Thyroid gland (tissue), 4 donors: ENCODE measurements around the gene C17orf107. TPM values are rescaled to one million over a fixed set of nuclear protein-coding genes. Genes with fewer than 3 reads are reported as not detected.
"Not testable (repeated sequence)": the region's sequence is repeated elsewhere in the genome, so short reads cannot be mapped to it uniquely, and the experiment has no call there.

Source experiments
- DNase-seq, 2 donors: peaks; one replicate each; pipeline ENCODE4 v3.0.0-alpha.2; 2019
- H3K27ac ChIP-seq, 3 donors: fragments of 200-600 bp; sonication (generic); 1 replicate in 2 of 3; 2 replicates in 1 of 3; pipeline ENCODE4 v1.5.1; 2016 to 2019; ENCODE audit warnings: mild to moderate bottlenecking in 1 of 3, moderate library complexity in 1 of 3
- H3K27me3 ChIP-seq: fragments of 200-600 bp; sonication (generic); one replicate; pipeline ENCODE4 v1.5.1; 2019
- H3K36me3 ChIP-seq, 2 donors: fragments of 200-600 bp; sonication (generic); one replicate each; pipeline ENCODE4 v1.5.1; 2016 to 2019
- H3K4me1 ChIP-seq, 2 donors: fragments of 200-600 bp; sonication (generic); one replicate each; pipeline ENCODE4 v1.5.1; 2017 to 2019
- H3K4me3 ChIP-seq, 3 donors: fragments of 200-600 bp; sonication (generic); replicated peaks in 1 of 3; 1 replicate in 2 of 3; 2 replicates in 1 of 3; pipeline ENCODE4 v1.5.1; 2016; ENCODE audit warnings: mild to moderate bottlenecking in 1 of 3
- H3K9me3 ChIP-seq: fragments of 200-600 bp; sonication (generic); one replicate; pipeline ENCODE4 v1.5.1; 2017
- POLR2A ChIP-seq, 2 donors: fragments of 450-650 bp; IDR thresholded peaks; one replicate each; pipeline ENCODE4 v1.6.1; 2017; ENCODE audit warnings: antibody characterized with exemption in 2 of 2, mild to moderate bottlenecking in 2 of 2, moderate library complexity in 1 of 2
- WGBS, 2 donors: methylation state at CpG; one replicate each; pipeline ENCODE4 v1.1.5; 2017; 5-methylcytosine and 5-hydroxymethylcytosine counted together
- intact Hi-C: fragments of 100-400 bp; cut with DNase I; formaldehyde crosslinking; loops from one replicate; pipeline ENCODE4 v1.15.1; 2023
- total RNA-seq, 4 donors: library from RNA; depleted of rRNA; stranded (reverse); fragments of >200 nt; gene quantifications; one replicate each; pipeline ENCODE4 v1.2.3, GENCODE V29; 2016
- TF ChIP-seq, protein P1 (sequence below), 6 experiments: fragments of 200-600 bp in 3 of 6; fragments of 450-650 bp in 3 of 6; sonication (generic) in 3 of 6; IDR thresholded peaks; one replicate each; pipeline ENCODE4 v1.5.1; 2016 to 2019; ENCODE audit warnings: antibody characterized with exemption in 6 of 6, mild to moderate bottlenecking in 2 of 6, inconsistent platforms in 1 of 6, moderate library complexity in 1 of 6

Gene C17orf107
- total RNA-seq, 4 donors from 2014 or later = 0.33 to 1.9 (median 1.3) TPM

DNA sequence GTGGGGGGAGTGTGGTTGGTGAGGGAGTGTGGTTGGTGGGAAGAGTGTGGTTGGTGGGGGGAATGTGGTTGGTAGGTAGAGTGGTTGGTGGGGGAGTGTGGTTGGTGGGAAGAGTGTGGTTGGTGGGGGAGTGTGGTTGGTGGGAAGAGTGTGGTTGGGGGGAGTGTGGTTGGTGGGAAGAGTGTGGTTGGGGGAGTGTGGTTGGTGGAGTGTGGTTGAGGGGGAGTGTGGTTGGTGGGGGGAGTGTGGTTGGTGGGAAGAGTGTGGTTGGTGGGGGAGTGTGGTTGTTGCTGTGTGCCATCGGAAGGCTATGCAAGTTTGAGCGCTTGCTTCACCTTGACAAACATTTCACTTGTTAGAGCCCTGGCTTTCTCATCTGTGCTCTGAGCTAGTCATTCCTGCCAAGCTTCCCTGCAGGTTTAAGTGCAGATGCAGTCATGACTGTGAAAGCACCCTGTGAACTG is 46.1 kb upstream of the C17orf107 start:
- Histone ChIP-seq H3K9me3 (no peaks in the 10 kb centered on the region), H3K4me1 (peaks cover 11 to 55% of the 10 kb centered on the region in 2 donors), H3K27ac (no peak overlapping the region), H3K36me3 (no peaks in the 10 kb centered on the region), H3K27me3 (no peaks in the 10 kb centered on the region), H3K4me3 (no peak overlapping the region)
- no peak for TF ChIP-seq POLR2A (IDR thresholded peaks at IDR 0.05)
- TF ChIP-seq, protein P1, sequence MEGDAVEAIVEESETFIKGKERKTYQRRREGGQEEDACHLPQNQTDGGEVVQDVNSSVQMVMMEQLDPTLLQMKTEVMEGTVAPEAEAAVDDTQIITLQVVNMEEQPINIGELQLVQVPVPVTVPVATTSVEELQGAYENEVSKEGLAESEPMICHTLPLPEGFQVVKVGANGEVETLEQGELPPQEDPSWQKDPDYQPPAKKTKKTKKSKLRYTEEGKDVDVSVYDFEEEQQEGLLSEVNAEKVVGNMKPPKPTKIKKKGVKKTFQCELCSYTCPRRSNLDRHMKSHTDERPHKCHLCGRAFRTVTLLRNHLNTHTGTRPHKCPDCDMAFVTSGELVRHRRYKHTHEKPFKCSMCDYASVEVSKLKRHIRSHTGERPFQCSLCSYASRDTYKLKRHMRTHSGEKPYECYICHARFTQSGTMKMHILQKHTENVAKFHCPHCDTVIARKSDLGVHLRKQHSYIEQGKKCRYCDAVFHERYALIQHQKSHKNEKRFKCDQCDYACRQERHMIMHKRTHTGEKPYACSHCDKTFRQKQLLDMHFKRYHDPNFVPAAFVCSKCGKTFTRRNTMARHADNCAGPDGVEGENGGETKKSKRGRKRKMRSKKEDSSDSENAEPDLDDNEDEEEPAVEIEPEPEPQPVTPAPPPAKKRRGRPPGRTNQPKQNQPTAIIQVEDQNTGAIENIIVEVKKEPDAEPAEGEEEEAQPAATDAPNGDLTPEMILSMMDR (IDR thresholded peaks at IDR 0.05) = no peak
- peak; percentile 32 to 43 for DNase-seq
- 57 to 67% methylated on average over 2 of the region's 2 CpGs for WGBS, 2 donors
- intact Hi-C loops = no loop called here

DNA sequence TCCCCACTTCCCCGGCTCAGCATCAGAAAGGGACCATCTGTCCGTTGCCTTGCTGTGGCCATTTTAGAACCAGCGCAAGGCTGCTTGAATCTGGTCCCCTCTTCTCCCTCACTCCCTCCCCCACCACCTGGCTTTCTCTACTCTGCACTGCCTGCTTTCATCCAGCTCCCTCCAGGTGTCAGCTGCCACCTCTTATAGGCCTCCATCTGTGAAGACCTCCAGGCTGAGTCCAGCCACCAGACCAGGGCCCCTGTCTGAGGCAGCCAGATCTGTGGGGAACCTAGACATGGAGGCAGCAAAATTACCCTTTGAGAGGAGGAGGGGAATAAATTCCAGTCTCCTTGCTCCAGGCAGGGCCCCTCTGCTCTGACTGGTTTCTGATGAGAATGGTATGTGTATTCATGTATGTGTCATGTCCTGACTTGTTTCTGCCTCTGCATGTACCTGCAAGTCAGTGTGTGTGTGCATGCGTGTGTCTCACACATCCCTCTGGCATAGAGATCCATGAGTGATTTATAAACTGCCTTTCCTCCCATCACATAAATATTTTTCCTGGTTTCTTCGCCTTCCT is 45.1 kb upstream of the C17orf107 start:
- intact Hi-C loops = no loop called here
- Histone ChIP-seq H3K4me3 (no peak overlapping the region), H3K4me1 (peaks cover 20 to 57% of the 10 kb centered on the region in 2 donors), H3K27me3 (no peaks in the 10 kb centered on the region), H3K36me3 (no peaks in the 10 kb centered on the region), H3K9me3 (no peaks in the 10 kb centered on the region), H3K27ac (peak overlapping the region in 1 of 3 donors; percentile 21)
- DNase-seq = no peak
- 78 to 86% methylated on average over 5 of the region's 5 CpGs for WGBS, 2 donors
- no peak for TF ChIP-seq POLR2A (IDR thresholded peaks at IDR 0.05)
- TF ChIP-seq, protein P1 (IDR thresholded peaks at IDR 0.05) = no peak

GRCh38 chr17:4856271-4856936 is 42.9 kb upstream of the C17orf107 start:
- H3K36me3 ChIP-seq = no peaks in the 10 kb centered on the region
- no peak overlapping the region for H3K27ac ChIP-seq
- TF ChIP-seq, protein P1 (IDR thresholded peaks at IDR 0.05) = no peak
- TF ChIP-seq POLR2A (IDR thresholded peaks at IDR 0.05) = no peak
- WGBS, 2 donors = 88 to 91% methylated on average over 17 of the region's 17 CpGs
- H3K9me3 ChIP-seq = no peaks in the 10 kb centered on the region
- H3K27me3 ChIP-seq = no peaks in the 10 kb centered on the region
- H3K4me1 ChIP-seq = peaks cover 20 to 43% of the 10 kb centered on the region in 2 donors
- no peak for DNase-seq
- no peak overlapping the region for H3K4me3 ChIP-seq
- intact Hi-C loops = no loop called here

GRCh38 chr17:4856937-4857314 is 42.4 kb upstream of the C17orf107 start:
- H3K27ac ChIP-seq = no peak overlapping the region
- H3K36me3 ChIP-seq = no peaks in the 10 kb centered on the region
- H3K9me3 ChIP-seq = no peaks in the 10 kb centered on the region
- H3K4me3 ChIP-seq = no peak overlapping the region
- TF ChIP-seq, protein P1 (IDR thresholded peaks at IDR 0.05) = no peak
- TF ChIP-seq POLR2A (IDR thresholded peaks at IDR 0.05) = no peak
- WGBS, 2 donors = 96 to 100% methylated on average over 1 to 2 of the region's 7 CpGs
- intact Hi-C loops = no loop called here
- DNase-seq = no peak
- H3K4me1 ChIP-seq = peaks cover 20 to 43% of the 10 kb centered on the region in 2 donors
- H3K27me3 ChIP-seq = no peaks in the 10 kb centered on the region

DNA sequence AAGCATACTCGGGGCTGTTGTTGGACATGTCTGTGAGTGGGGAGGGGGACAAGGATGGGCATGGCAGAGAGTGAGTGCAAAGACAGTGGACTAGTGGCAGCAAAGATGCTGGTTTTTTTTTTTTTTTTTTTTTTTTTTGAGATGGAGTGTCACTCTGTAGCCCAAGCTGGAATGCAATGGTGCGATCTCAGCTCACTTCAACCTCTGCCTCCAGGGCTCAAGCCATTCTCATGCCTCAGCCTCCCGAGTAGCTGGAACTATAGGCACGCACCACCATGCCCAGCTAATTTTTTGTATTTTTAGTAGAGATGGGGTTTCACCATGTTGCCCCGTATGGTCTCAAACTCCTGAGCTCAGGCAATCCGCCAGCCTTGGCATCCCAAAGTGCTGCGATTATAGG is 42.0 kb upstream of the C17orf107 start:
- H3K27me3 ChIP-seq, H3K9me3 ChIP-seq, H3K36me3 ChIP-seq, intact Hi-C loops, DNase-seq, H3K4me3 ChIP-seq: not testable (repeated sequence)
- Histone ChIP-seq H3K27ac (peak overlapping the region in 1 of 3 donors; percentile 56), H3K4me1 (peaks cover 20 to 43% of the 10 kb centered on the region in 2 donors)
- WGBS, 2 donors = 88 to 90% methylated on average over 7 of the region's 7 CpGs
